GM12875 (cell line): Measurements from ENCODE around the gene RPRD1B.
"Not testable (repeated sequence)": the region's sequence is repeated elsewhere in the genome, so short reads cannot be mapped to it uniquely, and the experiment has no call there.

Experiments
- H3K4me3 ChIP-seq: one replicate; pipeline ENCODE4 v1.5.1; 2011; ENCODE audit warnings: low read depth, low read length, control low read depth
- TF ChIP-seq, protein P1 (sequence below): IDR thresholded peaks from 2 replicates; pipeline ENCODE4 v1.5.1; 2011; ENCODE audit warnings: low read depth, mild to moderate bottlenecking, control low read depth, inconsistent platforms, low read length, moderate library complexity, borderline replicate concordance; ENCODE audit not compliant: insufficient read depth

The RPRD1B gene

DNA sequence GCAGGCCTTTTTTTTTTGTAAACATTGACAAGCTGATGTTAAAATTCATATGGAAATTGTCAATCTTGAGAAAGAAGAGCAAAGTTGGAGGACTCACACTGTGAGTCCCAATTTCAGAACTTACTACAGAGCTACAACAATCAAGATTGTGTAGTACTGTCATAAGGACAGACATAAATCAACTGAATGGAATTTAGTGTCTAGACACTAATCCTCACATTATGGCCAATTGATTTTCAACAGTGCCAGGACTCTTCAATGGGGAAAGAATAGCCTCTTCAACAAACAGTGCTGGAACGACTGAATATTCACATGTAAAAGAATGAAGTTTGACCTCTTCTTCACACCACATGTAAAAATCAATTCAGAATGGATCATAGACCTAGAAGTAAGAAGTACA, 70.7 kb downstream of the RPRD1B start:
- no peak overlapping the region for H3K4me3 ChIP-seq
- TF ChIP-seq, protein P1, sequence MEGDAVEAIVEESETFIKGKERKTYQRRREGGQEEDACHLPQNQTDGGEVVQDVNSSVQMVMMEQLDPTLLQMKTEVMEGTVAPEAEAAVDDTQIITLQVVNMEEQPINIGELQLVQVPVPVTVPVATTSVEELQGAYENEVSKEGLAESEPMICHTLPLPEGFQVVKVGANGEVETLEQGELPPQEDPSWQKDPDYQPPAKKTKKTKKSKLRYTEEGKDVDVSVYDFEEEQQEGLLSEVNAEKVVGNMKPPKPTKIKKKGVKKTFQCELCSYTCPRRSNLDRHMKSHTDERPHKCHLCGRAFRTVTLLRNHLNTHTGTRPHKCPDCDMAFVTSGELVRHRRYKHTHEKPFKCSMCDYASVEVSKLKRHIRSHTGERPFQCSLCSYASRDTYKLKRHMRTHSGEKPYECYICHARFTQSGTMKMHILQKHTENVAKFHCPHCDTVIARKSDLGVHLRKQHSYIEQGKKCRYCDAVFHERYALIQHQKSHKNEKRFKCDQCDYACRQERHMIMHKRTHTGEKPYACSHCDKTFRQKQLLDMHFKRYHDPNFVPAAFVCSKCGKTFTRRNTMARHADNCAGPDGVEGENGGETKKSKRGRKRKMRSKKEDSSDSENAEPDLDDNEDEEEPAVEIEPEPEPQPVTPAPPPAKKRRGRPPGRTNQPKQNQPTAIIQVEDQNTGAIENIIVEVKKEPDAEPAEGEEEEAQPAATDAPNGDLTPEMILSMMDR = no peak

DNA sequence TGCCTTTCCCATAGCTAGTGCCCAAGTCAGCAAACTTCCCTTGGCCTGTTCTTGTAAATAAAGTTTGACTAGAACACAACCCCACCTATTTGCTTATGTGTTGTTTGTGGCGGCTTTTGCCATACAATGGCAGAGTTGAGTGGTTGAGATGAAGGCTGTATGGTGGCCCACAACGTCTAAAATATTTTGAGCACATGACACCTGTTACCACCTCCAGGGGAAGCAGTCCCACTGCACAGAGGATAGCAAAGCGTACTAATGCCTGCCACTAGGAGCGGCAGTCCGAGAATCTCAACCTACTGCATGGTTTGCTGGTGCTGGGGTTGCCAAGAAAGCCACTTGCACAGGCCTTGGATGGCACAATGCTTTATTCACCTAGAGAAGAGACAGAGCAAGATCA, 72.9 kb downstream of the RPRD1B start:
- TF ChIP-seq, protein P1 = no peak
- no peak overlapping the region for H3K4me3 ChIP-seq

DNA sequence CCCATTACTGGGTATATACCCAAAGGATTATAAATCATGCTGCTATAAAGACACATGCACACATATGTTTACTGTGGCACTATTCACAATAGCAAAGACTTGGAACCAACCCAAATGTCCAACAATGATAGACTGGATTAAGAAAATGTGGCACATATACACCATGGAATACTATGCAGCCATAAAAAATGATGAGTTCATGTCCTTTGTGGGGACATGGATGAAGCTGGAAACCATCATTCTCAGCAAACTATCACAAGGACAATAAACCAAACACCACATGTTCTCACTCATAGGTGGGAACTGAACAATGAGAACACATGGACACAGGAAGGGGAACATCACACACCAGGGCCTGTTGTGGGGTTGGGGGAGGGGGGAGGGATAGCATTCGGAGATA, 73.8 kb downstream of the RPRD1B start:
- H3K4me3 ChIP-seq = not testable (repeated sequence)

DNA sequence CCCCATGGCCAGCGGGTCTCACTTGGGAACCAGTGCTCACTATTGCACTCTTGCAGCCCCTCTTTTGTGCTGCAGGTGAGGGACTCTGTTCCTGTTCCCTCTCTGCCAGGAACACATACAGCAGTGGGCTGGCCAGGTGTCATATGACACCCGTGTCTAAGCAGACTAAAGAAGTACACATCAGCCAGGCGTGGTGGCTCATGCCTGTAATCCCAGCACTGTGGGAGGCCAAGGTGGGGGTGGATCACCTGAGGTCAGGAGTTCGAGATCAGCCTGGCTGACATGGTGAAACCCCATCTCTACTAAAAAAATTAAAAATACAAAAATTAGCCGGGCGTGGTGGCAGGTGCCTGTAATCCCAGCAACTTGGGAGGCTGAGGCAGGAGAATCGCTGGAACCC, 74.4 kb downstream of the RPRD1B start:
- not testable (repeated sequence) for H3K4me3 ChIP-seq

DNA sequence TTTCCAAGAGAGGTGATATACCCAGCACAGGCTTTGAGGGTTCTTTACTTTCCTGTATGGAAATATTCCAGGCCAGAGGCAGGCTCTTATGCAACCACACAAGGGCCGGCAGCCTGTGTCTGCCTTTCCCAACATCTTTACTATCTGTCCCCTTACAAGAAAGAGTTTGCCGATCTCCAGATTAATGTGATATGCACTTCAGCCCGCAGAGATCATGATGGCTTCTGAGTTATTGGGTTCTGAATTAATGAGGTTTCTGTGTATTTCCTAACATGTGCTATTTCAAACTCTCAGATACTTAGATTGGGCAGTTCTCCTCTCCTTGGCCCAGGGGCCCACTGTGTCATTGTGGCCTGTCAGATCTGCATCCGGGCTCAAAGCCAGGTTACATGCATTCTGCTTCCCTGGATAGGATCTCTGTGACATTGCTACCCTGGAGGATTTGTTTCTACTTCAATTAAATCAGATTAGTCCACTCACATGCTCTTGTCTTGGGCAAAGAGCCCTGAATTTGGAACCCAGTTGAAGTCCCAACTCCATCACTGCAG, 75.0 kb downstream of the RPRD1B start:
- TF ChIP-seq, protein P1 = no peak
- H3K4me3 ChIP-seq = no peak overlapping the region

DNA sequence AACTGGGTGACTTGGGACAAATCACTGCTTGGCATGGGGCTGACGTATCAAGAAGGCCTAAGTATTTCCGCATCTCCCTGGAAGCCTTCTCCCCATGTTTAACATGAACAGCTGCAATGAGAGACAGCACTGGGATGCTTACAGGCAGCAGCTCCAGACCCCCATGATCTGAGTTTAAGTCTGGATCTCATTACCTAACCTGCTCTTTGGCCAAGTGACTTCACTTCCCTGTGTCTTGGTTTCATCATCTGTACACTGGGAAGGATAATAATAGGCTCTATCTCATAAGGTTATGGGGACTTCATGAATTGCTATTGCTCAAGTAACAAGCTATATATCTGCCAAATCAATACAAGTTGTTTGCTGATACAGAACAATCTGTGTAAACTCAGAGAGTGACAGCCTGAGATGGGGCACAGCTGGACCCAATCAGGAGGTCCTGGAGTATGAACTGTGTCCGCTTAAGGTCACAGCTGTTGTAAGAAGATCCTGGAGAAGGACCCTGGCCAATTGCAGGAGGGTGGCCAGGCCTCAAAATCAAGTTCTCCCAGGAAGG, 75.5 kb downstream of the RPRD1B start:
- no peak overlapping the region for H3K4me3 ChIP-seq

DNA sequence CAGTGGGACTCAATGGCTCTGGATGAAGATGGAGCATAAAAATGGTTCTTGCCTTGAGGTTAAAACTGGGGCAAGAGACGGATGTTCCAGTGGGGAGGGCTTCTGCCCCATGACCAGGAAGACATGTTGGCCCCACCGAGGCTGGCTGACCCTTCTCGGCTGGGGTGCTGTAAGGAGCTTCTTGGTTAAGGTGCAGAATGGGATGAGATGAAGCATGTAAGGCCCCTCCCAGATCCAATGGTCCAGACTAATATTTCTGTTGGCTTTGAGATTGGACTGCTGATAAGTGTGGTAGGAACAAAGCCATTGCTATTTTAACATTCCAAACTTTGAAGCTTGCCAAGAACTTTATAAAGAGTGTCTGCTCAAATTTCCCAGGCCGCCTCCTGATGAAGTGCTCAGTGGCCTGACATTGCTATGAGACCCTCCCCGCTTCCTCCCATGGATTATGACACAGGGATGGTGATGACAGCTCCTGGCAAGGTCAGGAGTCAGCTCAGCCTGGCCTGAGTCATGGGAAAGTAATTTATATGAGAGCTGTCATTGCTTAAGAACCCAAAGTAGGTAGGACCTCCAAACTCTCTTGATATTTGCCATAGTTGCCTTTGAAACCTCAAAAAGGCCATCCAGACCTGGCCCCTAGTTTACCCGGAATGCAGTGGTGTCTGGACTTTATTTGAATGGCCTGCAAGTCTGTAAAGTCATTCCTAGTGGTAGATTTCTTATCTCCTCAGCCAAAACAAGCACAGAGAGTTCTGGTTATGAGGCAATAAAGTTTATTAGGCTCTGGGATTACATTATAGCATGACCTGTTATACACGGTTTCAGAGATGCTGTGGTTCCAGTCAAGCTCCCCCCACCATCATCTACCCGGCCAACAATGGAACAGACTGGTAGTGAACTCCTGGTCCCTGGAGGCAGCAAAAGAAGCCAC, 76.3 kb downstream of the RPRD1B start:
- H3K4me3 ChIP-seq = no peak overlapping the region

More for the DNA sequence above, 75.5 kb downstream of the RPRD1B start:
- TF ChIP-seq, protein P1 = no peak

More for the DNA sequence above, 76.3 kb downstream of the RPRD1B start:
- TF ChIP-seq, protein P1 = no peak
